A673 (cell line): ENCODE results near the gene JARID2. TPM values are rescaled to one million over a fixed set of nuclear protein-coding genes. Genes with fewer than 3 reads are reported as not detected.

Source experiments
- BruUV-seq: library from RNA; stranded (reverse); fragments of 400-500 nt; replicated peaks from 2 replicates; lab custom pipeline; 2021; lab: Mats Ljungman, UMichigan
- CTCF ChIA-PET: fragments of 300-600 bp; sonication (Branson Sonifier 250); formaldehyde crosslinking; loops from one replicate; lab custom pipeline; 2022; ENCODE audit warnings: antibody characterized with exemption; lab: Charles Lee
- POLR2A ChIA-PET: fragments of 300-600 bp; sonication (Branson Sonifier 250); formaldehyde crosslinking; loops from one replicate; lab custom pipeline; 2022; ENCODE audit warnings: antibody characterized with exemption; ENCODE audit not compliant: low non-redundant PET; lab: Charles Lee
- DNase-seq: peaks from one replicate; pipeline ENCODE4 v3.0.0-alpha.2; 2015; ENCODE audit warnings: low spot score
- H3K27ac ChIP-seq: fragments of 200-600 bp; sonication (generic); 2 replicates; pipeline ENCODE4 v1.5.1; 2016; ENCODE audit warnings: mixed run types, low read depth, mild to moderate bottlenecking, mixed read lengths, antibody characterized with exemption, low read length; ENCODE audit not compliant: poor library complexity, severe bottlenecking
- H3K27me3 ChIP-seq: fragments of 200-600 bp; sonication (generic); replicated peaks from 2 replicates; pipeline ENCODE4 v1.6.1; 2017; ENCODE audit warnings: mixed run types, low read depth, mild to moderate bottlenecking, mixed read lengths, antibody characterized with exemption, low read length; ENCODE audit not compliant: insufficient read depth, poor library complexity
- H3K36me3 ChIP-seq: fragments of 200-600 bp; sonication (generic); 2 replicates; pipeline ENCODE4 v1.6.1; 2016; ENCODE audit warnings: mixed run types, mild to moderate bottlenecking, mixed read lengths, antibody characterized with exemption, low read length; ENCODE audit not compliant: insufficient read depth, poor library complexity, severe bottlenecking
- H3K4me1 ChIP-seq: fragments of 200-600 bp; sonication (generic); 2 replicates; pipeline ENCODE4 v1.6.1; 2017; ENCODE audit warnings: mixed run types, mild to moderate bottlenecking, mixed read lengths, antibody characterized with exemption, low read length; ENCODE audit not compliant: insufficient read depth, poor library complexity, severe bottlenecking
- H3K4me3 ChIP-seq: fragments of 200-600 bp; sonication (generic); 2 replicates; pipeline ENCODE4 v1.5.1; 2016; ENCODE audit warnings: low read depth, mixed run types, mild to moderate bottlenecking, mixed read lengths, low read length; ENCODE audit not compliant: poor library complexity, severe bottlenecking
- H3K9me3 ChIP-seq: fragments of 200-600 bp; sonication (generic); 2 replicates; pipeline ENCODE4 v1.6.1; 2016; ENCODE audit warnings: mixed run types, low read depth, mild to moderate bottlenecking, mixed read lengths, antibody characterized with exemption, low read length; ENCODE audit not compliant: poor library complexity, severe bottlenecking
- CTCF ChIP-seq: fragments of 300-800, 200-600 bp; sonication (generic); conservative IDR thresholded peaks from 2 replicates; pipeline ENCODE4 v1.5.1; 2017; ENCODE audit warnings: low read depth, mild to moderate bottlenecking, antibody characterized with exemption, low read length, moderate library complexity, mixed read lengths
- EZH2 ChIP-seq: fragments of 200-600 bp; sonication (generic); IDR thresholded peaks from 2 replicates; pipeline ENCODE4 v1.6.1; 2017; ENCODE audit warnings: borderline replicate concordance, low read depth, mild to moderate bottlenecking, mixed read lengths, antibody characterized with exemption, low read length; ENCODE audit not compliant: poor library complexity, severe bottlenecking
- intact Hi-C: fragments of 100-400 bp; cut with micrococcal nuclease; formaldehyde crosslinking; loops from one replicate; pipeline ENCODE4 v1.10.0; 2022; ENCODE audit not compliant: unreplicated experiment
- total RNA-seq: library from RNA; stranded (reverse); gene quantifications from 2 replicates; pipeline ENCODE4 v1.2.3, GENCODE V29; 2021

Gene JARID2
- total RNA-seq, 1 experiment from 2014 or later: 29.4 TPM

GRCh38 chr6:15544321-15544900 is 298.5 kb downstream of the JARID2 start:
- CTCF ChIA-PET: no interaction called here

GRCh38 chr6:15546591-15546990 is 300.7 kb downstream of the JARID2 start:
- TF ChIP-seq CTCF: no peak
- TF ChIP-seq EZH2: no peak
- Histone ChIP-seq H3K27ac (peak overlapping the region; percentile 64), H3K4me1 (peaks cover 46% of the 10 kb centered on the region), H3K9me3 (peaks cover 13% of the 10 kb centered on the region), H3K36me3 (no peaks in the 10 kb centered on the region), H3K27me3 (no peaks in the 10 kb centered on the region), H3K4me3 (no peak overlapping the region)
- ChIA-PET CTCF (no interaction called here), POLR2A (no interaction called here)
- intact Hi-C loops: no loop called here
- no TSS peak for BruUV-seq
- DNase-seq: no peak

More at GRCh38 chr6:15544321-15544900, 298.5 kb downstream of the JARID2 start:
- H3K9me3 ChIP-seq: peaks cover 13% of the 10 kb centered on the region
- no peak for DNase-seq
- no peaks in the 10 kb centered on the region for H3K27me3 ChIP-seq
- H3K4me3 ChIP-seq: no peak overlapping the region
- TF ChIP-seq CTCF (no peak), EZH2 (no peak)
- POLR2A ChIA-PET: no interaction called here
- H3K36me3 ChIP-seq: no peaks in the 10 kb centered on the region
- H3K4me1 ChIP-seq: peaks cover 41% of the 10 kb centered on the region
- BruUV-seq: no TSS peak
- H3K27ac ChIP-seq: no peak overlapping the region
- intact Hi-C loops: no loop called here

GRCh38 chr6:15547400-15547799 is 301.5 kb downstream of the JARID2 start:
- peak; percentile 88 for DNase-seq
- H3K4me3 ChIP-seq: no peak overlapping the region
- intact Hi-C loops: no loop called here
- H3K36me3 ChIP-seq: no peaks in the 10 kb centered on the region
- H3K4me1 ChIP-seq: peaks cover 55% of the 10 kb centered on the region
- TF ChIP-seq CTCF (no peak), EZH2 (no peak)
- peaks cover 13% of the 10 kb centered on the region for H3K9me3 ChIP-seq
- peak overlapping the region; percentile 64 for H3K27ac ChIP-seq
- no TSS peak for BruUV-seq
- ChIA-PET CTCF (no interaction called here), POLR2A (no interaction called here)
- H3K27me3 ChIP-seq: no peaks in the 10 kb centered on the region
